ENCODE measurements around the gene ZMIZ1.

DNA sequence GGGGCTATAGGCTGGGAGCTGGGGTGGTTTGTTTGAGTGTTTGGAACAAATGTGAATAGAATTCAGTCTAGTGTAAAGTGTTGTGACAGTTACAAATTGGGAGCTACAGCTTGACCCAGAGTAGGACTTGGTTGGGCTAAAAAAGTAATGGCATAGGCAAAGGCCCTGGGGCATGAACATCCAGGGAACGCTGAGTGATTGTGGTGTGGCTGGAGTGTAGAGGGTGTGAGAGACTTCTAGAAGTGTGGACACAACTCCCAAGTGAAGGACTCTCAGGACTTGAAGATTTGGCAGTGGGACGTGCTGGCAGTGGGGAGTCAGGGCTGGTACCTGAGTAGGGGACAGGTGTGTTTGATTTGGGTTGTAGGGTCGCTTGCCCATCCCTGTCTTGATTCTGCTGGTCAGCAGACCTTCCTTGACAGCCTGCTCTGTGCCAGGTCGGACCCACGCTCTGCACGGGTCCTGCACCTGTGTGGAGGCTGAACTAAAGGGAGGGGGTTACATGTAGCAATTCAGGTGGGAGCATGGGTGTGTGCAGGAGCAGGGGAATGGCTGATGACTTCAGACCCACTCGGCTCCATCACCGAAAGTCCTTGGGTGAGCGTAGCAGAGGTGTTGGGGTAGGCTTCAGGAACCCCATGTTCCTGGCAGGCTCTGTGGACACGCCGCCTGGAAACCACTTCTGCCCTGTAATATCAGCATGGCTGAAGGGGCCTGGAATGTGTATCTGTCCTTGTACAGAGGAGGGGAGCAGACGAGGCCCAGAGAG is 43.3 kb downstream of the ZMIZ1 start:
- no peak for TF ChIP-seq POLR2A (IDR thresholded peaks at IDR 0.05)
- TF ChIP-seq, protein P1, sequence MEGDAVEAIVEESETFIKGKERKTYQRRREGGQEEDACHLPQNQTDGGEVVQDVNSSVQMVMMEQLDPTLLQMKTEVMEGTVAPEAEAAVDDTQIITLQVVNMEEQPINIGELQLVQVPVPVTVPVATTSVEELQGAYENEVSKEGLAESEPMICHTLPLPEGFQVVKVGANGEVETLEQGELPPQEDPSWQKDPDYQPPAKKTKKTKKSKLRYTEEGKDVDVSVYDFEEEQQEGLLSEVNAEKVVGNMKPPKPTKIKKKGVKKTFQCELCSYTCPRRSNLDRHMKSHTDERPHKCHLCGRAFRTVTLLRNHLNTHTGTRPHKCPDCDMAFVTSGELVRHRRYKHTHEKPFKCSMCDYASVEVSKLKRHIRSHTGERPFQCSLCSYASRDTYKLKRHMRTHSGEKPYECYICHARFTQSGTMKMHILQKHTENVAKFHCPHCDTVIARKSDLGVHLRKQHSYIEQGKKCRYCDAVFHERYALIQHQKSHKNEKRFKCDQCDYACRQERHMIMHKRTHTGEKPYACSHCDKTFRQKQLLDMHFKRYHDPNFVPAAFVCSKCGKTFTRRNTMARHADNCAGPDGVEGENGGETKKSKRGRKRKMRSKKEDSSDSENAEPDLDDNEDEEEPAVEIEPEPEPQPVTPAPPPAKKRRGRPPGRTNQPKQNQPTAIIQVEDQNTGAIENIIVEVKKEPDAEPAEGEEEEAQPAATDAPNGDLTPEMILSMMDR (IDR thresholded peaks at IDR 0.05) = no peak
